HG03558 (cell line): ENCODE data around the gene DRAM2.

Experiments
- ATAC-seq: cut with Tn5 transposase; IDR thresholded peaks from one replicate; pipeline ENCODE4 v1.9.1; 2021; ENCODE audit warnings: moderate number of reproducible peaks; ENCODE audit not compliant: unreplicated experiment; ENCODE audit errors: extremely low read depth

DRAM2 gene

DNA sequence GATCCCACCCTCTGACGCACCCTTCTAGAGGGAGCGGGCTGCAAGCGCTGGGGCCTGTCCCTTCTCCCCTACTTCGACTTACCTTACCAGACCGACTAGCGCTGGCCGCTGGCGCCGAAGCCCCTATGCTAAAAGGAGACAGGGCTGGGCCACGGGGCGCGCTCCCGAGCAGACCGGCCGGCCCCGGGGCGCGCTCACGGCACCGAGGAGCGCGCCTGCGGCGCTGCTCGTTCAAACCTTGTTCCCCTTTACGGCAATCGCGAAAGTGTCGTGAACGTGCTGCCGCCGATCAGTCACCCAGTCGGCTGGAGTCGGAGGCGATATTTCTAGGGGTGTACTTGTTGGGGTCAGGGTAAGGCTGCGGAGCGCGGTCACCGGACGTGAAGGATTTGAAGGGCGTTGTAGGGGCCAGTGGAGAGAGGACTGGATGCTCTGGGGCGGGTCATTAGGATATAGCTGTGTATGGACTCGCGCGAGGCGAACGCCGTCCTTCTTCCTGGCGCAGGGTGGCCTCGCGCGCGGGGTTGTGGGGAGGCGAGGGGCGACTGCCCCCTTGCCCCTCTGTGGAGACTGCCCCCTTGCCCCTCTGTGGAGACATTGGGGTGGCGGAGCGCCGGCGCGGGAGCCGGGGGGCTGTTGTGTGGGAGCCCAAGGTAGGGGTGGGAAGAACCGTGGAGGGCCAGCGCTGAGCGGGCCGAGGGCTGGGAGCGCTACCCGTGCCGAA is at the start of gene DRAM2, which contains the start of gene CEPT1:
DRAM2 (minus strand) TSS at position 138 of the 724 bp plus-strand sequence. CDS start 8,539 bp downstream, outside the sequence.
CEPT1 (plus strand) TSS at position 268 of the 724 bp plus-strand sequence. CDS start 7,492 bp downstream, outside the sequence.
- peak; percentile 53 for ATAC-seq

DNA sequence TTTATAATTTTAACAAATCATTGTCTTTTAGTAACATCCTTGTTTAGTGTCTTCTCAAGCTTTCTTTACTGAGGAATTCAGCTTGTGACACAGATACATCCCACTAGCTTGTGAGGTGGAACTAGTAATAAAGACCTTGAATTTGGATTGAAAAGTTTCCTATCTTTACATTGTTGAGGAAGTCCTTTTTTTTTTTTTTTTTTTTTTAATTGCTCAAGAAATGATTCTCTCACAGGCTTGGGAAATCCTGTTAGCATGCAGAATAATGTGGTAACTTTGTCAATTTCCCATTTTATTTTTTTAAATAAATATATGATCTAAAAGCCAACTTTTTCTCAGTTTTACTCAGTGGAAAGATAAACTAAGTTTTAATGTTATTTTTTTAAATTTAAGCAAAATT is 44.8 kb upstream of the DRAM2 start:
- ATAC-seq = no peak

DNA sequence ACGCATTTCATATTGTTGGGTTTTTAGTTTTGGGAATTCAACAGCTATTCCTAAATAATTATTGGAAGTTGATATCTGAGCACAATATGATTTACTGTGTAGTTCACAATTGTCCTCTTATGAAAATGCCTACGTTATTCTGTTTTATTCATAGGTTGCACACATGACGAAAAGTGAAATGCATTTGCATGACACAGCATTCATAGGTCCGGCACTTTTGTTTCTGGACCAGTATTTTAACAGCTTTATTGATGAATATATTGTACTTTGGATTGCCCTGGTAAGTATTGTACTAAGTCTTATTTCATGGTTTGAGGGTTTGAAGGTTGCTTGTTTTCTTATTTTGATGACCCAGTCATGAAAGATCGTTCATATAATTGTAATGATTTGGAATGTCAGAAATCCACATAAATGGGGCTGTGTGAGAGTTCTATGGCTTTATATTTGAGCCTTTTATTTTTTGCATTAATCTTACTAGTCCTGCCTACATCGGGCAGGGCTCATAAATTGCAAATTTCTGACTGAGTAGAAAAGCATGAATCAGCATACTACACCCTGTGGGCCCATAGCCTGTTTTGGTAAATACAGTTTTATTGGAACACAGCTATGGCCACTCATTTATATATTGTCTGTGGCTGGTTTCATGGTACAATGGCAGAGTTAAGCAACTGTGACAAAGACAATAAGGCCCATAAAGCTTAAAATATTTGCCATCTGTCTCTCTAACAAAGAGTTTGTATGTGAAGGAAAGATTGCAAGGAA is 43.6 kb upstream of the DRAM2 start:
- ATAC-seq = no peak

DNA sequence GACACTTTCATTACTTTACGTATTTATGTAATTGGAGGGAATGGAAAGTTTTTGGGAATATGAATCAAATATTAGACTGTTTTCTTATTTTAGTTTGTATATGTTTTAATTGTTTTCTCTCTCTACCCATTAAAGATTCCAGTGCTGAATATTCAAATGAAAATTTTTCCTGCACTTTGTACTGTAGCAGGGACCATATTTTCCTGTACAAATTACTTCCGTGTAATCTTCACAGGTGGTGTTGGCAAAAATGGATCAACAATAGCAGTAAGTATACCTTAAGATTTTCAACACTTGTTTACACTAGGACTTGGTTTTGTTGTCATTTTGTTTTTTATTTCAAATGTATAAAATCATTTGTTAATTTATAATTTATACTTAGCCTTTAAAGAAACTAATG is 42.2 kb upstream of the DRAM2 start:
- ATAC-seq = no peak

DNA sequence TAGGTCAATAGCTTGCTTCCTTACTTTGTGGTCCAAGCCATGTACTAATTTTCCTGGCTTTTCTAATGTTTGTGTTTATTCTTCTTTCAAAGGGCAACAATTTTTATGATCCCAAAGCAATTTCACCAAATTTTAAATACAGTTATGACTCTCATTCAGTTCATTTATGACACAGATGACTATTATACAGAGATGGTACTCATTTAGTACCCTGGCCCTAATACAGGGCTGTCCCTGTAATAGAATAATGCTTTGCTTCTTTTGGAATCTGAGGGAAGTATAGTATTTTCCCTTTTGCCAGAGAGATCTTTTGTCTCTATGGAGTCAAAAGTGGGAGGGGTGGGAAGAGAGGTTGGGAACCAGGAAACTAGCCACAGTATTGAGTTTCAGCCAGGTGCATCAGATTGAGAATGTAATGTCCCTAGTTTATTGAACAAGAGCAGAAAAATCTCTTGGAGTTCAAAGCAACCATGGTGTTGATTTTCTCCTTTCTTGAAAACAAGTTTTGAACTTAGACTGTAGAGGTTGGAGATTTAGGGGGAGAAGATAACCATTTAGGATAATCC is 40.2 kb upstream of the DRAM2 start:
- ATAC-seq = no peak

DNA sequence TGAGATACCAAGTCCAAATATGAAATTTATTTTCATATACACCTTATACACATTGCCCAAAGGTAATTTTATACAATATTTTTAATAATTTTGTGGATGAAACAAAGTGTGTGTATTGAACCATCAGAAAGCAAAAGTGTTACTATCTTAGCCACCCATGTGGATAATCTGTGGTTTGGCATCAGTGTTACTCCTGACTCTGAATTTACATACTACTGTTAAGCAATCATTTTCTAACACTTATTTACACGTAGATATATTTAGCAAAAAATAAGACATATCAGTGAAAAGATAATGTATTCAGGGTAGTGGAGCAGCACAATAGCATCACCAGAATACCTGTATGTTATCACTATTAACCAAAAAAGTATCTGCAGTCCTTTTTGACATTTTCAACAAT is 36.8 kb upstream of the DRAM2 start:
- ATAC-seq = no peak

DNA sequence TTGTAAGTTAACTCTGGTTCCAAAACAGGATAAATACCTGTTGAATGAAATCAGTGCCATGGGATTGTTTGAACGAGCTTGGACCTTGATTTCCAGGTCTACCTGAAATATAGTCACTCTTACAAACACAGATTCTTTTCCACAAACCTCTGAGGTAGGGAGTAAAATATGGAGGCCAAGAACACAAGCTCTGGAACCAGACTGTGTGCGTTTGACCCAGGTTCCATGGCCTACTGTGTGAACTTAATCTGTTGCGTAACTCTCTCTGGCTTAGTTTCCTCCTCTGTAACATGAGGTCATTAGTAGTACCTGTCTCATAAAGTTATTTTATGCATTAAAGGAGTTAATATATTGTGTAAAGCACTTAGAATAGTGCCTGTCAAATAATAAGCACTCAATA is 35.5 kb upstream of the DRAM2 start:
- no peak for ATAC-seq

DNA sequence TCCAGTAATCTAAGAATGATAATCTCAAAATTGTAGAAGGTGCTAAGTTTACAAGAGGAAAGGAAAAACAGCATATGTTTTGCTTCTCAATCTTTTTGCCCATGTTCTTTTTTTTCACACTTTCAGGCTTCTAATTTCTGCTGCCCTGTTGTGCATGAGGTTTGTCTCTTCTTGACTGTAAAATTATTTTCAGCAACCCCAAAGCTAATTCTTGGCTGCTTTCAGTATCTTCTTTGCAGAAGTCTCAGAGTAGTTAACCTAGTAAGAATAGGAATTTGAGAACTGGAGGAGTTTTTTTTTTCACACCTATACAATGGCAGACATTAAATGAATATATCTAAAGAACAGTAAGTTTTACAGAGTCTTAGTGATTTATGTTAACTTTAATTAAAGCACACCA is 34.2 kb upstream of the DRAM2 start:
- no peak for ATAC-seq

DNA sequence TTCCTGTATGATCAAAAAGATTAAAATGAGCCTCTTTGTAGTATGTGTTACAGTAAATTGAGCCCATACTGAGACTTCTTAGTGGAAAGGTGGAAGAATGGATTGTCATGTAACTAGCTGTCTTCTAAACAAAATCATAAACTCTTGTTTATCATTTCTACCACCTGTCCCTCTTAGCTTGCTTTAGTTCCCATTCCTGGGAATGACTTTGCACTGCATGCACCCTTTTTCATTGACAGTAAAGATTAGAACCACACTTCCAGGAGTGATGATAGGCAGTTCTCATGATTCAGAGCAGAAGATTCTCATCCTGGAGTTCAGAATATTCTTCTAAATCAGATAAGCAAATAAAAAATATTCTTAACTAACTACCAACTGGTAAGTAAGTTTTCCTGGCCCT is 32.6 kb upstream of the DRAM2 start:
- ATAC-seq = no peak

DNA sequence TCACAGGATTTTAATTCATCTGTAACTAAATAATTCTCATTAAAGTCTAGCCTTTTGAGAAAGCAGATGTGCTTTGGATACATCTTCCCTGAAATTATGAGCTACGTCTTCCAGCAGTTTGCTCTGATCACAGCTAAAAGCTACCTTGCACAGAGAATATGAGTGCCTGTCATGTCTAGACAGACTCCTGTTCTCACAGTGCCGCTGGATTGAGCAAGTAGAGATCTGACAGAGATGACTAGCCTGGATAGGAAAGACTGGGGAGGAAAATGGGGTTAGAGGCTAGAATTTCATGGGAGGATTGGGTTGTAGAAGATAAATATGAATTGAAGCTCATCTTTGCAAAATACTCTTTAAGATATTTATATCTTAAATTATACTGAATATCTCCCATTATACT is 24.3 kb upstream of the DRAM2 start:
- no peak for ATAC-seq

DNA sequence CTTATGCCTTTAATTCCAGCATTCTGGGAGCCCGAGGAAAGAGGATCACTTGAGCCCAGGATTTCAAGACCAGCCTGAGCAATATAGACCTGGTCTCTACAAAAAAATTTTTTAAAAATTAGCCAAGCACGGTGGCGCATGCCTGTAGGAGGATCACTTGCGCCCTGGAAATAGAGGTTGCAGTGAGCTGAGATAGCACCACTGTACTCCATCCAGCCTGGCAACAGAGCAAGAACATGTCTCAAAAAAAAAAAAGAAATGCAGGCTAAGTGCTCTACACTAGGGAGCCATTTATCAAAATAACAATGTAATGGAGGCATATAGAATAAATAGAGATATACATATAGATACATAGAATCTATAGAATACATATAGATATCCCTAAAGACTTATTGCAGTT is 23.5 kb upstream of the DRAM2 start:
- no peak for ATAC-seq

DNA sequence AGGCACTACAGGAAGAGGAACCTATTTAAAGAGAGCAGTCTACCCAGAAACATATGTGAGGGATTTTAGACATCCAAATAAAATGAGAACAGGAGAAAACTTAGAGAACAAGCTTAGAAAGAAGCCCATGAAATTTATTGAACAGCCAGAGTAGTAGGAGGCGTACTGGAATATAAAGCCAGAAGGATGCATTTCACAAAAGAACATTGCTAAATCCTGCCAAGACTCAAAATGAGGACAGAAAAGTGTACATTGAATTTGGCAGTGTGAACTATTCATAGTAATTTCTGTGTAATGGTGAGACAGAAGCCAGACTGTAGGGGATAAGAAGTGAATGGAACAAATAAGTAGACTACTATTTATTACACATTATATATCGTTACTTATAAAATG is 22.6 kb upstream of the DRAM2 start:
- ATAC-seq = no peak

DNA sequence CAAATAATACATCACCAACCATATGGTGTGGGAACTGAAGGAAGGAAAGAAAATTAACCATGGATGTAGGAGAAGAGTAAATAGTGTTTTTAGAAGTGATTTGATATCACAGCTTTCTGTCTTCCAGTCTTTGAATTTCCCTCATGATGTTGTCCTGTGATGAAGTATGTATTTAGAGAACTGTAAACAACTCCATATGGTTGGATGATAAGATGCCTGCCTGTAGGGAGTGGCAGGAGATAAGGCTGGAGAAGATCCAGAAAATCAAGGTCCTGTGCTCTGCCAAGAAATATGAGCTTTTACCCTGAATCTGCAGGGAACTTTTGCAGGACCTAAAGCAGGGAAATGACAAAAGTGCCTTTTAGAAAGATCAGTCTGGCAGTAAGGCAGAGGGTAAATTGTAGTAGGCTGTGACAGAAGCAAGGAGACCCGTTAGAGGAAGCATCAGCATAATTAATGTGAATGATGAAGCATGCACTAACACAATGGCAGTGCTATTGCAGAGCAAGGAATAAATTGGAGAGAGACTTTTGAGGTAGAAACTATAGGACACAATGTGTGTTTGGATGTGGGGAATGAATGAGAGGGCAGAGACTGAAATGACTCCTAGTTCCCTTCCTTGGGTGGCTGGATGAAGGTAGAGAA is 22.1 kb upstream of the DRAM2 start:
- ATAC-seq = no peak

DNA sequence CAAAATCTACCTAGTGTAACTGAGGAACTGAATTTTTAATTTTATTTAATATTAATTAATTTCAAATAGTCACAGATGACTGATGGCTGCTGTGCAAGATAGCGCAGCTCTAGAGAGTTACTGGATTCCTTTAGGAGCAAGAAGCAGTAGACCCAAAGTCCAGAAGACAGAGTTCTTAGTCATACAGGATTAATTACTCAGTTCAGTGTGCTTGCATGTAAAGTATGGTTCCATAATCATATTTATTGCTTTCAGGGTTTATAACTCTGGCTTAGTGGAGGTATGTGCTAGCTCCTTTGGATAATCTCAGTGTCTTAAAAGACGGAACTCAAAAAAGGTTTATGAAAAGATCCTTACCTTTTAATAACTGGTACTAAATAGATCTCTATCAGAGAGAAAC is 17.5 kb upstream of the DRAM2 start:
- no peak for ATAC-seq

DNA sequence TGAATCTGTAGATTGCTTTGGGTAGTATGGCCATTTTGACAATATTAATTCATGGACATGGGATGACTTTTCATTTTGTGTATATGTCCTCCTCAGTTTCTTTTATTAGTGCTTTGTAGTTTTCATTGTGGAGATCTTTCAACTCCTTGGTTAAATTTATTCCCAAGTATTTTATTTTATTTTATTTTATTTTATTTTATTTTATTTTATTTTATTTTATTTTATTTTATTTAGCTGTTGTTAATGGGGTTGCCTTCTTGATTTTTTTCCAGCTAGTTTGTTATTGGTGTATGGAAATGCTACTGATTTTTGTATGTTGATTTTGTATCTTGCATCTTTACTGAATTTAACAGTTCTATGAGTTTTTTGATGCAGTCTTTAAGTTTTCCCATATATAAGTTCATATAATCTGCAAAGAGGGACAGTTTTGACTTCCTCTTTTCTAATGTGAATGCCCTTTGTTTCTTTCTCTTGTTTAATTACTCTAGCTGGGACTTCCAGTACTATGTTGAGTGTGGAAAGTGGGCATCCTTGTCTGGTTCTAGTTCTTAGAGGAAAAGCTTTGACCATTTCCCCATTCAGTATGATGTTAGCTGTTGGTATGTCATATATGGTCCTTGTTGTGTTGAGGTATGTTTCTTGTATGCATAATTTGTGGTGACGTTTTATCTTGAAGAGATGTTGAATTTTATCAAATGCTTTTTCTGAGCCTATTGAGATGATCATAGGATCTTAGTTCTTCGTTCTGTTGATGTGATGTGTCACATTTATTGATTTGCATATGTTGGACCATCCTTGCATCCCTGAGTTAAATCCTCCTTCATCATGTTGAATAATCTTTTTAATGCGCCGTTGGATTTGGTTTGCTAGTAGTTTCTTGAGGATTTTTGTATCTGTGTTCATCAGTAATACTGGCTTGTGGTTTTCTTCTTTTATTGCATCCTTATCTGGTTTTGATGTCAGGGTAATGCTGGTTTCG is 14.4 kb upstream of the DRAM2 start:
- no peak for ATAC-seq

DNA sequence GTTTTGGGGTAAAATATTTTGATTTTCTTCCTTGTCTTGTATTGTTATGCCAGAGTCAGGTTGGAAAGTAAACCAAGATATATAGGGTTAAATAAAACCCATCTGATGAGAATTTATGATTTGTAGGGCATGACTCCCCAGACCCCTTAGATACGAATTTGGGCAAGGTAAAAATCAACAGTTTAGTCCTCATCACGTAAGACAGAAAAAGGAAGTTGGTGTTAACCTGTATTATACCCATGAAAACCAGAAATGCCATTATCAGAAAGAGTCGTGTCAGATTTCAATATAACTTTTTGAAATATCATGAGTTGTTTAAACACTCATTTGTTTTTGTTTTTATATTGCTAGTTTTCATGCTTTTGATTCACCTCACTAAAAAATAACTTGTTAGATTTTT is 11.9 kb upstream of the DRAM2 start:
- ATAC-seq = no peak

DNA sequence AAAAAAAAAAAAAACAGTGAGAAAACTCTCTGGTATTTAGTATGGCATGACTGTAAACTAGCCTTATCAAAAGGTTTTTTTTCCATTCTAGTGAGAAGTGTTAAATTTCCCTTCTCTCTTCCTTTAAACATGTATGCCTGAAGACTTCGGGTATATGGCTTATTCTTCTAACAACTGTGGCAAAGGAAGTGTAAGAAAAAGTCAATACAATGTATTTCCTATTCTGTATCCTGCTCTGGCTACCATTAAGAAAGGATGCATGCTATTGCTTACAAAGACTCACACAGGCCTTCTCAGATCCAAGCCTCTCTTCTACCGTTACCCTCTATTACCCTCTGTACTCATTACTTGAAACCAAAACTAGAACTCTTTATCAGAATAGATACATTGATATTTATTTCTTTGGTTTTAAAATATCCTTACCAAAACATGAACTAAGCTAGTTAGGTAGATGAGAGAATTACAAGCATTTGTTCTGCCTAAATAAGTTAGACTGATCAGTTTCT is 8.5 kb upstream of the DRAM2 start:
- no peak for ATAC-seq

DNA sequence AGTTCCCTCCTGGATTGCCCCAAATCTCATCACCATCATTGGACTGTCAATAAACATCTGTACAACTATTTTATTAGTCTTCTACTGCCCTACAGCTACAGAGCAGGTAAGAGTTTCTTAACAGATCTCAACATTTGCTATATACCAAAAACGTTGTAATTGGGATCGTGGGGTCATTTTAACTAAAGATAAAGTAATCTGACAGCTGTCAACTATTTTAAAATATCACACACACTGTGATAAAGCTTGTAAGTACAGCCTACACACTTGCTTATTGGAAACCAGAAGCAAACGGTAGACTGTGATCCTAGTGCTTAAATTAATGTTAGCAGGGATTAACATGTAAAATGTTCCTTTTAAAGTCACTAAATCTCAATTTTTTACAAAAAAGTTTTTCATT is 8.1 kb upstream of the DRAM2 start:
- ATAC-seq = no peak

DNA sequence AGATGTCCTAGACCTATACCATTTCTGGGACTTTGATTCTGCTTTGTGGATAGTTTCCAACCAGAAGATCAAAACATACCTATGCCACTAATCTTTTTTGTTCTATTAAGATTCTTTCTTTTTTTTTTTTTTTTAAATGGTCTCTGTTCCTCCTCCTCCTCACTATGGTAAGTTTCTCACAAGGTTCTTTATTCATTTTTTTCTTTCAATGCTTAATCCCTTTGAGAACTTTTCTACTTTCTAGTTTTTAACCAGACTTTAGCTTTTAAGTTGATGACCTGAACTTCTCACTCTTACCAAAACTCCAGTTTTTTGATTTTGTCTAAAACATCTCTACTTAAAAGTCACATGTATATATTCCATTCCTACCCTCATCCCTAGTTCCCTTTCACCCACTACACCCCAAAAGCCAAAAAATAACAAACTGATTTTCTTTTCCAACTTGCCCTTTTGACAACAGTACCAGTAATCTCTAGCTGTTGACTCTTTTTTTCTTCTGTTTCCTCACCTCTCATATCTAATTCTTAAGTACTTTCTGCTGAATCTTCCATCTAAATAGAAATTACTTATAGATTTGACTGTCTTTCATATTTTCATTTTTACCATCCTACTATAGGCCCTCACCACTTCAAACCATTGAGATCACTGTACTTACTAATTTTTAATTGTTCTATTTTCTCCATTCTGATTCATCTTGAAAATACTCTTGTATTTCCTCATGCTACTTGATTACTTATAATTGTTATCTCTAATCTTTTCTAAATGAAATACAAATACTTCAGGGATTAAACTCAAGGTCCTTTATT is 6.3 kb upstream of the DRAM2 start:
- no peak for ATAC-seq
